Measurements from ENCODE around the gene XPO6. TPM values are rescaled to one million over a fixed set of nuclear protein-coding genes. Genes with fewer than 3 reads are reported as not detected.
A peak's percentile ranks its signal among the peaks of the same experiment; 100 is the strongest.

XPO6 gene
- total and polyA plus RNA-seq, 2 of the 13 experiments (the other 11 are each of a cell fraction or from before 2014, with no cell fraction given) = 109 to 129 TPM

DNA sequence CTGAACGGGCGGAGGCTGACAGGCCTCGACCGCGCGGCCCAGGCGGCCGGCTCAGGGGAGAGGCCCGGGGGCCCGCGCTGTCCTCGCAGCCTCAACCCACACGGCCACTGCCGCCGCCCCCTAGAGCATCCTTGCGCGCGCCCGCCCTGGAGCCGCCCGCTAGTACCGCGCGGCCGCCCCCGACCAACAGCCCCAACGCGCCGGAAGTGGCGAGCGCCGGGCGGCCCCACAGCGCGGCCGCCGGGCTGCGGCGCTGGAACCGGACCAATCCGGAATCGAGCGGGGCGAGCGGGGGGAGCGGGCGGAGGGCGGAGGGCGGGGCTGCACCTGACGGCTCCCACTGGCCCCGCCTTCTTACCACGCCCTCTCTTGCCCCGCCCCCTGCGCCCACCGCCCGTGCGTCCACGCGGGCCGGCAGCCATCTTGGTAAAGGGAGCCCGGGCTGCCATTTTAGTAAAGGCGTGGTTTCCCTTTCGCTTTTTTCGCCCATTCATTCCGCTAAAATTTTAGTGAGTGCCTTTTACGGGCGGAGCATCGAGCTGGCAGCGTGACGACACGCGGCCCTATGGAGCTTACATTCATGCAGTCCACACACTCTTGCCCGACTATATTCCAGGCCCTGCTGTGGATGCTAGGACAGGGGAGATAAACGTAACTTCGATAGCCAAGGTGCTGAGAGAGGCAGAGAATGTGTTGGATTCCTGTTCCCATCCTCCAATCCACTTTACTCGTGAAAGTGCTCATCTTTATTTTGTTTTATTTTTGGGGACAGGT, at the start of gene XPO6 (continued):
- TF ChIP-seq, protein P1, sequence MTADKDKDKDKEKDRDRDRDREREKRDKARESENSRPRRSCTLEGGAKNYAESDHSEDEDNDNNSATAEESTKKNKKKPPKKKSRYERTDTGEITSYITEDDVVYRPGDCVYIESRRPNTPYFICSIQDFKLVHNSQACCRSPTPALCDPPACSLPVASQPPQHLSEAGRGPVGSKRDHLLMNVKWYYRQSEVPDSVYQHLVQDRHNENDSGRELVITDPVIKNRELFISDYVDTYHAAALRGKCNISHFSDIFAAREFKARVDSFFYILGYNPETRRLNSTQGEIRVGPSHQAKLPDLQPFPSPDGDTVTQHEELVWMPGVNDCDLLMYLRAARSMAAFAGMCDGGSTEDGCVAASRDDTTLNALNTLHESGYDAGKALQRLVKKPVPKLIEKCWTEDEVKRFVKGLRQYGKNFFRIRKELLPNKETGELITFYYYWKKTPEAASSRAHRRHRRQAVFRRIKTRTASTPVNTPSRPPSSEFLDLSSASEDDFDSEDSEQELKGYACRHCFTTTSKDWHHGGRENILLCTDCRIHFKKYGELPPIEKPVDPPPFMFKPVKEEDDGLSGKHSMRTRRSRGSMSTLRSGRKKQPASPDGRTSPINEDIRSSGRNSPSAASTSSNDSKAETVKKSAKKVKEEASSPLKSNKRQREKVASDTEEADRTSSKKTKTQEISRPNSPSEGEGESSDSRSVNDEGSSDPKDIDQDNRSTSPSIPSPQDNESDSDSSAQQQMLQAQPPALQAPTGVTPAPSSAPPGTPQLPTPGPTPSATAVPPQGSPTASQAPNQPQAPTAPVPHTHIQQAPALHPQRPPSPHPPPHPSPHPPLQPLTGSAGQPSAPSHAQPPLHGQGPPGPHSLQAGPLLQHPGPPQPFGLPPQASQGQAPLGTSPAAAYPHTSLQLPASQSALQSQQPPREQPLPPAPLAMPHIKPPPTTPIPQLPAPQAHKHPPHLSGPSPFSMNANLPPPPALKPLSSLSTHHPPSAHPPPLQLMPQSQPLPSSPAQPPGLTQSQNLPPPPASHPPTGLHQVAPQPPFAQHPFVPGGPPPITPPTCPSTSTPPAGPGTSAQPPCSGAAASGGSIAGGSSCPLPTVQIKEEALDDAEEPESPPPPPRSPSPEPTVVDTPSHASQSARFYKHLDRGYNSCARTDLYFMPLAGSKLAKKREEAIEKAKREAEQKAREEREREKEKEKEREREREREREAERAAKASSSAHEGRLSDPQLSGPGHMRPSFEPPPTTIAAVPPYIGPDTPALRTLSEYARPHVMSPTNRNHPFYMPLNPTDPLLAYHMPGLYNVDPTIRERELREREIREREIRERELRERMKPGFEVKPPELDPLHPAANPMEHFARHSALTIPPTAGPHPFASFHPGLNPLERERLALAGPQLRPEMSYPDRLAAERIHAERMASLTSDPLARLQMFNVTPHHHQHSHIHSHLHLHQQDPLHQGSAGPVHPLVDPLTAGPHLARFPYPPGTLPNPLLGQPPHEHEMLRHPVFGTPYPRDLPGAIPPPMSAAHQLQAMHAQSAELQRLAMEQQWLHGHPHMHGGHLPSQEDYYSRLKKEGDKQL (CRISPR knock-in tag; IDR thresholded peaks at IDR 0.05; ENCODE audit: low read depth) = 0 out of 2 replicates have a peak, but pooled peaks have one; percentile 19
- TF ChIP-seq ZBTB38 (CRISPR knock-in tag; IDR thresholded peaks at IDR 0.05) = peak; percentile 99
- TF ChIP-seq ZBTB46 (CRISPR knock-in tag; IDR thresholded peaks at IDR 0.05; ENCODE audit: borderline replicate concordance) = no peak
- TF ChIP-seq BHLHE40 (IDR thresholded peaks at IDR 0.05; ENCODE audit: low read length) = peak; percentile 88
- TF ChIP-seq ZSCAN30 (CRISPR knock-in tag; IDR thresholded peaks at IDR 0.05) = no peak
- TF ChIP-seq BCLAF1 (IDR thresholded peaks at IDR 0.05) = no peak
- TF ChIP-seq, protein P2, sequence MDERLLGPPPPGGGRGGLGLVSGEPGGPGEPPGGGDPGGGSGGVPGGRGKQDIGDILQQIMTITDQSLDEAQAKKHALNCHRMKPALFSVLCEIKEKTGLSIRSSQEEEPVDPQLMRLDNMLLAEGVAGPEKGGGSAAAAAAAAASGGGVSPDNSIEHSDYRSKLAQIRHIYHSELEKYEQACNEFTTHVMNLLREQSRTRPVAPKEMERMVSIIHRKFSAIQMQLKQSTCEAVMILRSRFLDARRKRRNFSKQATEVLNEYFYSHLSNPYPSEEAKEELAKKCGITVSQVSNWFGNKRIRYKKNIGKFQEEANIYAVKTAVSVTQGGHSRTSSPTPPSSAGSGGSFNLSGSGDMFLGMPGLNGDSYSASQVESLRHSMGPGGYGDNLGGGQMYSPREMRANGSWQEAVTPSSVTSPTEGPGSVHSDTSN (CRISPR knock-in tag; IDR thresholded peaks at IDR 0.05) = no peak
- TF ChIP-seq ZNF570 (CRISPR knock-in tag; IDR thresholded peaks at IDR 0.05; ENCODE audit: borderline replicate concordance) = no peak
- TF ChIP-seq ATF7-NPFF (CRISPR knock-in tag; IDR thresholded peaks at IDR 0.05; ENCODE audit: low read depth) = peak; percentile 92
- TF ChIP-seq JDP2 (CRISPR knock-in tag; IDR thresholded peaks at IDR 0.05; ENCODE audit: borderline replicate concordance) = no peak
- no peak for TF ChIP-seq NPAS2 (CRISPR knock-in tag; IDR thresholded peaks at IDR 0.05; ENCODE audit: borderline replicate concordance)
- peak; percentile 51; the same call in 1 of the 2 replicates for TF ChIP-seq SIN3A (IDR thresholded peaks at IDR 0.05; ENCODE audit: borderline replicate concordance, low read depth, low read length)
- TF ChIP-seq, protein P3, sequence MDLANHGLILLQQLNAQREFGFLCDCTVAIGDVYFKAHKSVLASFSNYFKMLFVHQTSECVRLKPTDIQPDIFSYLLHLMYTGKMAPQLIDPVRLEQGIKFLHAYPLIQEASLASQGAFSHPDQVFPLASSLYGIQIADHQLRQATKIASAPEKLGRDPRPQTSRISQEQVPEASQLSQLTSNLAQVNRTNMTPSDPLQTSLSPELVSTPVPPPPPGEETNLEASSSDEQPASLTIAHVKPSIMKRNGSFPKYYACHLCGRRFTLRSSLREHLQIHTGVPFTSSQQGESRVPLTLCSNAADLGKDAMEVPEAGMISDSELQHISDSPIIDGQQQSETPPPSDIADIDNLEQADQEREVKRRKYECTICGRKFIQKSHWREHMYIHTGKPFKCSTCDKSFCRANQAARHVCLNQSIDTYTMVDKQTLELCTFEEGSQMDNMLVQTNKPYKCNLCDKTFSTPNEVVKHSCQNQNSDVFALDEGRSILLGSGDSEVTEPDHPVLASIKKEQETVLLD (CRISPR knock-in tag; IDR thresholded peaks at IDR 0.05; ENCODE audit: low read depth) = peak; percentile 93
- TF ChIP-seq SRF (IDR thresholded peaks at IDR 0.05; ENCODE audit: low read depth, low read length) = no peak; the same call in none of the 2 replicates
- no peak for TF ChIP-seq STAG1 (CRISPR knock-in tag; IDR thresholded peaks at IDR 0.05)
- TF ChIP-seq ZNF44 (CRISPR knock-in tag; IDR thresholded peaks at IDR 0.05) = 0 out of 2 replicates have a peak, but pooled peaks have one; percentile 33
